ENCODE results near the gene PADI3. TPM values are rescaled to one million over a fixed set of nuclear protein-coding genes. Genes with fewer than 3 reads are reported as not detected.

Gene PADI3
- polyA plus RNA-seq, 1 of the 3 experiments (the other 2 are of a cell fraction) = 0.30 TPM

GRCh38 chr1:17307946-17308345, 59.0 kb downstream of the PADI3 start, which contains the start of gene PADI4:
TSS of gene PADI4 (plus strand) at chr1:17308197. CDS start at chr1:17308223, 26 bp downstream.
- H3K9ac ChIP-seq = no peak within 1 kb of the TSS
- no peak within 1 kb of the TSS for H3K4me2 ChIP-seq
- no peaks in the 10 kb centered on the region; the same call in 1 of the 2 replicates for H3K27me3 ChIP-seq (ENCODE audit: insufficient read depth)
- no peak within 1 kb of the TSS for H3K27ac ChIP-seq (ENCODE audit: low read depth in 2 of 2, low read length in 1 of 2)
- no peaks in the 10 kb centered on the region for H3K9me2 ChIP-seq
- no peaks in the 10 kb centered on the region for H3F3A ChIP-seq (replicated peaks; ENCODE audit: insufficient read depth)
- ChIA-PET POLR2A (no interaction called here), CTCF (interaction anchor here (1.2 to 1.3 kb wide), 2 partner anchors 55 to 182 kb away, joined by 3 to 5 read pairs; no protein-coding TSS in a partner anchor)
- no peak for DNase-seq
- no peaks in the 10 kb centered on the region for H3K36me3 ChIP-seq (replicated peaks in 1 of 2; ENCODE audit: control insufficient read depth in 1 of 2, insufficient read depth in 2 of 2, low read length in 1 of 2)
- H2AFZ ChIP-seq (ENCODE audit: low read depth) = no peak within 1 kb of the TSS
- no peaks in the 10 kb centered on the region for H3K79me2 ChIP-seq (ENCODE audit: insufficient read depth)
- TF ChIP-seq CTCF (IDR thresholded peaks at IDR 0.05) (no peak), EZH2phosphoT487 (IDR thresholded peaks at IDR 0.05; ENCODE audit: borderline replicate concordance, low read depth) (no peak), SMC3 (IDR thresholded peaks at IDR 0.05; ENCODE audit: low read depth, low read length) (no peak), USF2 (IDR thresholded peaks at IDR 0.05; ENCODE audit: borderline replicate concordance, low read depth, low read length) (no peak), YY1 (IDR thresholded peaks at IDR 0.05; ENCODE audit: low read depth) (no peak), MAX (IDR thresholded peaks at IDR 0.05; ENCODE audit: low read depth) (no peak), EP300 (IDR thresholded peaks at IDR 0.05; ENCODE audit: borderline replicate concordance in 1 of 2, low read depth in 1 of 2, low read length in 1 of 2) (no peak), TEAD4 (IDR thresholded peaks at IDR 0.05; ENCODE audit: borderline replicate concordance, insufficient read depth) (no peak), TAF1 (IDR thresholded peaks at IDR 0.05; ENCODE audit: borderline replicate concordance, low read depth, low read length) (no peak), RXRA (IDR thresholded peaks at IDR 0.05; ENCODE audit: borderline replicate concordance, low read depth) (no peak), ELF1 (IDR thresholded peaks at IDR 0.05) (no peak), MXI1 (IDR thresholded peaks at IDR 0.05; ENCODE audit: low read depth, low read length) (no peak)
- 0% methylated on average over 1 of the region's 8 CpGs for WGBS (ENCODE audit: low lambda C conversion rate)
- no peaks in the 10 kb centered on the region for H3K4me1 ChIP-seq (ENCODE audit: control insufficient read depth in 1 of 2, insufficient read depth in 2 of 2, low read depth in 1 of 2, low read length in 1 of 2)
- H3K4me3 ChIP-seq (ENCODE audit: low read depth in 2 of 2, low read length in 1 of 2) = no peak within 1 kb of the TSS
- no peaks in the 10 kb centered on the region for H3K9me3 ChIP-seq
- H4K20me1 ChIP-seq (ENCODE audit: insufficient read depth) = no peaks in the 10 kb centered on the region

- no peak for DNase-seq
- ChIA-PET CTCF (interaction anchor here (1.2 to 1.3 kb wide), 2 partner anchors 56 to 183 kb away, joined by 3 to 5 read pairs; no protein-coding TSS in a partner anchor), POLR2A (no interaction called here)
- Histone ChIP-seq H3K9ac (no peak overlapping the region), H3K27me3 (ENCODE audit: insufficient read depth) (no peaks in the 10 kb centered on the region; the same call in 1 of the 2 replicates), H3K4me1 (ENCODE audit: control insufficient read depth in 1 of 2, insufficient read depth in 2 of 2, low read depth in 1 of 2, low read length in 1 of 2) (no peaks in the 10 kb centered on the region), H3F3A (replicated peaks; ENCODE audit: insufficient read depth) (no peaks in the 10 kb centered on the region), H3K4me2 (no peak overlapping the region), H3K9me2 (no peaks in the 10 kb centered on the region), H3K27ac (ENCODE audit: low read depth in 2 of 2, low read length in 1 of 2) (no peak overlapping the region), H3K36me3 (replicated peaks in 1 of 2; ENCODE audit: control insufficient read depth in 1 of 2, insufficient read depth in 2 of 2, low read length in 1 of 2) (no peaks in the 10 kb centered on the region), H3K79me2 (ENCODE audit: insufficient read depth) (no peaks in the 10 kb centered on the region), H3K9me3 (no peaks in the 10 kb centered on the region), H2AFZ (ENCODE audit: low read depth) (no peak overlapping the region), H3K4me3 (ENCODE audit: low read depth in 2 of 2, low read length in 1 of 2) (no peak overlapping the region), H4K20me1 (ENCODE audit: insufficient read depth) (no peaks in the 10 kb centered on the region)
- TF ChIP-seq SIN3A (IDR thresholded peaks at IDR 0.05; ENCODE audit: borderline replicate concordance, low read depth, low read length) (no peak), TCF12 (IDR thresholded peaks at IDR 0.05) (no peak), ZBTB33 (IDR thresholded peaks at IDR 0.05; ENCODE audit: borderline replicate concordance, low read depth) (no peak), PBX3 (IDR thresholded peaks at IDR 0.05) (no peak), CHD2 (IDR thresholded peaks at IDR 0.05; ENCODE audit: low read length, partially characterized antibody) (no peak)
- 47% methylated on average over 5 of the region's 6 CpGs for WGBS (ENCODE audit: low lambda C conversion rate)
These were observed 59.7 kb downstream of the PADI3 start for GRCh38 chr1:17308593-17308992.
